Measurements from ENCODE around the gene MEIOB.

DNA sequence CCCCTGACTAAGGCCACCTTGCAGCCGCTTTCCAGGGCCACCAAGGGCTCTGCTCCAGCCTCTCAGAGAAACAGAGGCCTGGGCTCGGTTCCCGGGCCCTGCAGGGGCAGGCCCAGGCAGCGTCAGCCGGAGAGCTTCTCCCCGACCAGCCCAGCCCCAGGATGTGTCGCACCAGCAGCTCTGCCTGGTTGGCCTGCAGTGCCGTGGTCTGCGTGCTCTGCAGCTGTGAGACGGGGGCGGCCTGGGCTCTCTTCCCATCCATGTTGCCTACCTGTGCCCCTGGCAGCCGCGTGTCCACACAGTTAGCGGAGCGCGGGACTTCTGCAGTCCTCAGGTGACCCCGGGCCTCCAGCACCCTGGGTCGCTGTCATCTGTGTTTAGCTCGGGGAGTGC lies 83.3 kb downstream of the MEIOB start:
- TF ChIP-seq POLR2A (IDR thresholded peaks at IDR 0.05; ENCODE audit: low read length) (no peak), GATA1 (IDR thresholded peaks at IDR 0.05; ENCODE audit: low read depth, low read length) (no peak)

Data from erythroblast (primary cell).